H1 (cell line): Measurements from ENCODE around the gene ZNF716. TPM values are rescaled to one million over a fixed set of nuclear protein-coding genes. Genes with fewer than 3 reads are reported as not detected.

Experiments
- CTCF ChIA-PET: fragments of 300-600 bp; sonication (Branson Sonifier 250); formaldehyde crosslinking; loops from one replicate; lab custom pipeline; 2021; ENCODE audit not compliant: partially characterized antibody; lab: Charles Lee
- POLR2A ChIA-PET: fragments of 300-600 bp; sonication (Branson Sonifier 250); formaldehyde crosslinking; loops from one replicate; lab custom pipeline; 2021; ENCODE audit warnings: inconsistent platforms; ENCODE audit not compliant: partially characterized antibody; lab: Charles Lee
- DNase-seq, 2 experiments: peaks; one replicate each; pipeline versions ENCODE4 v3.0.0 to v3.0.0-alpha.2; 2010 to 2022; ENCODE audit warnings: low spot score in 2 of 2, low read depth in 1 of 2, mixed read lengths in 1 of 2
- FAIRE-seq: peaks from 2 replicates; lab custom pipeline; 2011; peaks lifted over from hg19 to GRCh38; lab: Jason Lieb, UNC
- H2AFZ ChIP-seq: 2 replicates; pipeline ENCODE4 v1.8.1; 2012; ENCODE audit warnings: low read length, inconsistent platforms
- H2AK5ac ChIP-seq: 2 replicates; pipeline ENCODE4 v1.6.1; 2013; ENCODE audit warnings: low read depth, low read length
- H2BK120ac ChIP-seq: replicated peaks from 2 replicates; pipeline ENCODE3; 2013; ENCODE audit warnings: low read depth, low read length, inconsistent platforms
- H2BK12ac ChIP-seq: 2 replicates; pipeline ENCODE4 v1.6.1; 2013; ENCODE audit warnings: low read depth, low read length
- H2BK15ac ChIP-seq: 2 replicates; pipeline ENCODE4 v1.6.1; 2013; ENCODE audit warnings: low read length
- H2BK20ac ChIP-seq: 2 replicates; pipeline ENCODE4 v1.6.1; 2013; ENCODE audit warnings: low read length
- H2BK5ac ChIP-seq: 2 replicates; pipeline ENCODE4 v1.6.1; 2013; ENCODE audit warnings: low read depth, low read length
- H3K14ac ChIP-seq: 2 replicates; pipeline ENCODE4 v1.6.1; 2013; ENCODE audit warnings: inconsistent platforms; ENCODE audit not compliant: insufficient read length
- H3K18ac ChIP-seq: 2 replicates; pipeline ENCODE4 v1.6.1; 2013; ENCODE audit warnings: low read length; ENCODE audit errors: extremely low read depth
- H3K23ac ChIP-seq: 2 replicates; pipeline ENCODE4 v1.6.1; 2013; ENCODE audit warnings: inconsistent platforms; ENCODE audit not compliant: insufficient read length
- H3K23me2 ChIP-seq: 2 replicates; pipeline ENCODE4 v1.6.1; 2013; ENCODE audit warnings: low read depth, low read length
- H3K27ac ChIP-seq: 2 replicates; pipeline ENCODE4 v1.6.1; 2011; ENCODE audit warnings: low read depth, low read length, inconsistent platforms
- H3K27me3 ChIP-seq, 4 experiments: replicated peaks in 1 of 4; 1 replicate in 1 of 4; 2 replicates in 3 of 4; pipeline versions ENCODE4 v1.6.1 to v1.8.1; 2011 to 2013; ENCODE audit warnings: low read length in 3 of 4, mild to moderate bottlenecking in 3 of 4, inconsistent platforms in 2 of 4, mixed read lengths in 2 of 4, moderate library complexity in 1 of 4; ENCODE audit not compliant: control insufficient read depth in 3 of 4, insufficient read depth in 3 of 4; ENCODE audit errors: extremely low read depth in 1 of 4
- H3K36me3 ChIP-seq, 4 experiments: 2 replicates each; pipeline versions ENCODE4 v1.6.1 to v1.8.1; 2011 to 2013; ENCODE audit warnings: mild to moderate bottlenecking in 4 of 4, low read length in 3 of 4, moderate library complexity in 2 of 4, control low read depth in 1 of 4, inconsistent platforms in 1 of 4; ENCODE audit not compliant: insufficient read depth in 4 of 4, control insufficient read depth in 2 of 4
- H3K4ac ChIP-seq: replicated peaks from 2 replicates; pipeline ENCODE3; 2013; ENCODE audit warnings: low read length, low read depth, mixed read lengths, inconsistent platforms; ENCODE audit not compliant: insufficient read length
- H3K4me1 ChIP-seq, 4 experiments: replicated peaks in 1 of 4; 1 replicate in 1 of 4; 2 replicates in 3 of 4; pipeline versions ENCODE4 v1.6.1 to v1.8.1; 2011 to 2013; ENCODE audit warnings: low read length in 3 of 4, inconsistent platforms in 2 of 4, mixed read lengths in 1 of 4; ENCODE audit not compliant: insufficient read depth in 4 of 4, control insufficient read depth in 3 of 4
- H3K4me2 ChIP-seq, 2 experiments: 2 replicates each; pipeline versions ENCODE4 v1.6.1 to v1.8.1; 2011 to 2013; ENCODE audit warnings: low read depth in 2 of 2, low read length in 2 of 2, control low read depth in 1 of 2, inconsistent platforms in 1 of 2, mild to moderate bottlenecking in 1 of 2; ENCODE audit not compliant: insufficient read depth in 1 of 2
- H3K4me3 ChIP-seq, 4 experiments: fragments of 200-600, 300-600 bp in 1 of 4; sonication (generic), shearing (Covaris generic), sonication (Bioruptor Twin) in 1 of 4; 2 replicates each; pipeline versions ENCODE4 v1.5.1 to v1.8.1; 2011 to 2016; ENCODE audit warnings: low read length in 4 of 4, low read depth in 3 of 4, control low read depth in 2 of 4, inconsistent platforms in 2 of 4, mild to moderate bottlenecking in 2 of 4, mixed read lengths in 1 of 4, moderate library complexity in 1 of 4; ENCODE audit not compliant: insufficient read depth in 2 of 4; ENCODE audit errors: extremely low read depth in 1 of 4
- H3K56ac ChIP-seq: replicated peaks from 2 replicates; pipeline ENCODE3; 2013; ENCODE audit warnings: low read depth, mild to moderate bottlenecking, mixed read lengths, low read length, inconsistent platforms; ENCODE audit not compliant: insufficient read length
- H3K79me1 ChIP-seq: 2 replicates; pipeline ENCODE4 v1.6.1; 2013; ENCODE audit warnings: low read depth, low read length, control low read depth
- H3K79me2 ChIP-seq, 2 experiments: 2 replicates each; pipeline versions ENCODE4 v1.6.1 to v1.8.1; 2012 to 2013; ENCODE audit warnings: low read length in 2 of 2, mild to moderate bottlenecking in 2 of 2, inconsistent platforms in 1 of 2; ENCODE audit not compliant: insufficient read depth in 2 of 2, control insufficient read depth in 1 of 2
- H3K9ac ChIP-seq, 4 experiments: replicated peaks in 1 of 4; 1 replicate in 1 of 4; 2 replicates in 3 of 4; pipeline versions ENCODE4 v1.6.1 to v1.8.1; 2011 to 2013; ENCODE audit warnings: low read depth in 3 of 4, low read length in 3 of 4, control low read depth in 2 of 4, mild to moderate bottlenecking in 2 of 4, moderate library complexity in 2 of 4, inconsistent platforms in 1 of 4; ENCODE audit errors: extremely low read depth in 1 of 4
- H3K9me3 ChIP-seq, 2 experiments: 2 replicates each; pipeline versions ENCODE4 v1.6.1 to v1.8.1; 2012 to 2013; ENCODE audit warnings: mild to moderate bottlenecking in 2 of 2, moderate library complexity in 2 of 2, control low read depth in 1 of 2, inconsistent platforms in 1 of 2, low read depth in 1 of 2, low read length in 1 of 2, mixed read lengths in 1 of 2; ENCODE audit not compliant: insufficient read depth in 2 of 2
- H4K20me1 ChIP-seq, 2 experiments: replicated peaks in 1 of 2; 2 replicates each; pipeline versions ENCODE3 to v1.8.1; 2011 to 2013; ENCODE audit warnings: inconsistent platforms in 2 of 2, low read length in 2 of 2, mild to moderate bottlenecking in 1 of 2; ENCODE audit not compliant: insufficient read depth in 2 of 2, control insufficient read depth in 1 of 2
- H4K5ac ChIP-seq: 2 replicates; pipeline ENCODE4 v1.6.1; 2013; ENCODE audit warnings: low read length, low read depth, mixed read lengths, inconsistent platforms; ENCODE audit not compliant: insufficient read length
- H4K8ac ChIP-seq: 2 replicates; pipeline ENCODE4 v1.8.0; 2013; ENCODE audit warnings: mild to moderate bottlenecking, moderate library complexity, low read length, inconsistent platforms; ENCODE audit not compliant: insufficient read depth; ENCODE audit errors: extremely low read depth
- H4K91ac ChIP-seq: replicated peaks from 2 replicates; pipeline ENCODE3; 2013; ENCODE audit warnings: low read length, mixed read lengths, inconsistent platforms; ENCODE audit not compliant: insufficient read length
- BACH1 ChIP-seq: IDR thresholded peaks from 2 replicates; pipeline ENCODE4 v1.6.1; 2012; ENCODE audit warnings: low read length, improper control_type of control experiment
- CBX5 ChIP-seq: fragments of 300-800, 300-1000 bp; sonication (generic); IDR thresholded peaks from 2 replicates; pipeline ENCODE4 v1.7.1; 2016; ENCODE audit warnings: antibody characterized with exemption, low read length, low read depth
- CTBP2 ChIP-seq: IDR thresholded peaks from 2 replicates; pipeline ENCODE4 v1.7.0; 2011; ENCODE audit warnings: borderline replicate concordance, mild to moderate bottlenecking, moderate library complexity, mixed read lengths, low read length; ENCODE audit not compliant: insufficient read depth, insufficient read length
- GTF2F1 ChIP-seq: IDR thresholded peaks from 2 replicates; pipeline ENCODE4 v1.6.1; 2012; ENCODE audit warnings: low read depth, low read length, improper control_type of control experiment, borderline replicate concordance
- HDAC6 ChIP-seq: IDR thresholded peaks from one replicate; pipeline ENCODE4 v1.7.1; 2012; ENCODE audit warnings: low read depth, mild to moderate bottlenecking, inconsistent platforms, low read length, moderate library complexity
- KDM5A ChIP-seq: fragments of 200-600 bp; IDR thresholded peaks from 2 replicates; pipeline ENCODE4 v1.7.1; 2012; ENCODE audit warnings: mild to moderate bottlenecking, low read length, inconsistent platforms, mixed read lengths
- POLR2A ChIP-seq, 2 experiments: IDR thresholded peaks; 1 replicate in 1 of 2; 2 replicates in 1 of 2; pipeline ENCODE4 v1.6.1; 2011; ENCODE audit warnings: low read depth in 2 of 2, low read length in 2 of 2, mild to moderate bottlenecking in 2 of 2; ENCODE audit errors: control extremely low read depth in 1 of 2
- POU5F1 ChIP-seq: IDR thresholded peaks from 2 replicates; pipeline ENCODE4 v1.6.1; 2011; ENCODE audit warnings: low read depth, mild to moderate bottlenecking, low read length, moderate library complexity
- RNF2 ChIP-seq: fragments of 200-900, 300-1000 bp; sonication (generic); IDR thresholded peaks from 2 replicates; pipeline ENCODE4 v1.7.1; 2016; ENCODE audit warnings: borderline replicate concordance, low read depth, mild to moderate bottlenecking, antibody characterized with exemption, low read length; ENCODE audit not compliant: poor library complexity, severe bottlenecking; ENCODE audit errors: missing control alignments
- SIN3A ChIP-seq, 2 experiments: IDR thresholded peaks in 1 of 2; conservative IDR thresholded peaks in 1 of 2; 2 replicates each; pipeline ENCODE4 v1.6.1; 2011 to 2012; ENCODE audit warnings: low read length in 2 of 2, improper control_type of control experiment in 1 of 2, low read depth in 1 of 2, mild to moderate bottlenecking in 1 of 2
- TBP ChIP-seq: IDR thresholded peaks from 2 replicates; pipeline ENCODE4 v1.6.1; 2011; ENCODE audit warnings: low read depth, low read length, improper control_type of control experiment
- WGBS, 2 experiments: shearing (Covaris generic) in 1 of 2; methylation state at CpG; one replicate each; pipeline versions ENCODE4 v1.1.6 to v1.1.7; 2013 to 2015; ENCODE audit warnings: low lambda C conversion rate in 2 of 2, mixed read lengths in 2 of 2, inconsistent platforms in 1 of 2, low coverage in 1 of 2, missing lambda C conversion rate in 1 of 2; ENCODE audit not compliant: insufficient replicate concordance in 2 of 2, insufficient coverage in 1 of 2, insufficient read length in 1 of 2; ENCODE audit errors: extremely low coverage in 1 of 2, missing lambda C conversion rate in 1 of 2; 5-methylcytosine and 5-hydroxymethylcytosine counted together
- polyA plus RNA-seq, 7 experiments: library from polyadenylated mRNA; depleted of rRNA in 3 of 7; stranded (reverse) in 5 of 7; unstranded in 2 of 7; fragments of >200 nt in 5 of 7; fragments of 200-250 nt in 2 of 7; gene quantifications; 1 replicate in 5 of 7; 2 replicates in 1 of 7; 4 replicates in 1 of 7; pipeline versions ENCODE4 v1.2.1 to v1.2.3, GENCODE V29; 2011 to 2013; ENCODE audit warnings: missing spikeins in 2 of 7, mixed read lengths in 2 of 7
- total RNA-seq: library from RNA; stranded (reverse); fragmentation: NEBNext Ultra II Directional; extraction: Animal tissue kit (Norgen Biotek cat#: 25700); gene quantifications from 2 replicates; pipeline ENCODE4 v1.2.1, GENCODE V29; 2021
- TF ChIP-seq, protein P1 (sequence below): IDR thresholded peaks from 2 replicates; pipeline ENCODE4 v1.6.1; 2011; ENCODE audit warnings: low read depth, mild to moderate bottlenecking, low read length; ENCODE audit not compliant: insufficient read depth

Gene ZNF716
- total and polyA plus RNA-seq, 2 of the 8 experiments (the other 6 are each of a cell fraction or from before 2014, with no cell fraction given): not detected

DNA sequence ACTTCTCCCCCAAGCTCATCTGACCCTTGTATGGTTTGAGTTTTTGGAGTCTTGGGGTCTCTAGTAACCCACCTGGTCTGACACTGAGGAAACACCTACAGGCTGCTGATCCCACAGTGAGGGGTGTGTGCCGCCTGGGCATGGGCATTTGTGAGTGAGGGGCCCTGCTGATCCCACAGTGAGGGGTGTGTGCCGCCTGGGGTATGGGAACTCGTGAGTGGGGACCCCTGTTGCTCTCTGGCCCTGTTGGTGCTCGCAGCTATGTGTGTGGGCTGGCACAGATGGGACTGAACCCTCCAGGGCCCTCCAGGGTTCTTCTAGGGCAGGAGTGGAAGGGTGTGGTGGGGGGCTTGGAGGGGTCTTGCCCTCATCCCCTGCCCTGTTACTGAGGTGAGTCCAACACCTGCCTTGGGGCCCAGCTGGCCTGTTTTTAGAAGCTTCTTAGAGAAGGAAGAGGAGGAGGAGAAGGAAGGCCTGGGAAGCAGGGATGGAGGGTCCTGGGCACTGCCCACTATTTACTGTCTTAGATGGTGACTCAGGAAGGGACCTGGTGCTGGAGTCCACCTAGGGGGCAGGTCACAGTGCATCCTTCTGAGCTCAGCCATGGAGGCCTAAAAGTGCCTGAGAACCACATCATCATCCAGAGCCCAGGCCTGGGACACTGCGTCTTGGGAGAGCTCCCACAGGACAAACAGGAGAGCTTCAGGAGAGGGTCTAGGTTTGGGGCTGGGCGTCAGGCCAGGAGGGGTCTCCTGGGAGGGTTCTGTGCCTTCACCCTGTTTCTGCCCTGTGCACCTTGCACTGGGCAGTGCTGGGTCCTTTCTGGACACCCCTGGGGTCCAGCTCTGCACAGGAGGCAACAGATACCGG, 36.2 kb upstream of the ZNF716 start:
- H3K18ac ChIP-seq: no peak overlapping the region
- no peak for TF ChIP-seq SIN3A (conservative IDR thresholded peaks at IDR 0.05 in 1 of 2, IDR thresholded peaks at IDR 0.05 in 1 of 2; ENCODE audit: low read depth in 1 of 2, low read length in 2 of 2)
- TF ChIP-seq POU5F1: no peak
- no peak for TF ChIP-seq GTF2F1
- TF ChIP-seq HDAC6: no peak
- no peak for TF ChIP-seq BACH1
- TF ChIP-seq, protein P1, sequence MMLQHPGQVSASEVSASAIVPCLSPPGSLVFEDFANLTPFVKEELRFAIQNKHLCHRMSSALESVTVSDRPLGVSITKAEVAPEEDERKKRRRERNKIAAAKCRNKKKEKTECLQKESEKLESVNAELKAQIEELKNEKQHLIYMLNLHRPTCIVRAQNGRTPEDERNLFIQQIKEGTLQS: no peak
- TF ChIP-seq CTBP2: no peak
- TF ChIP-seq TBP: no peak
- no peak for TF ChIP-seq CBX5
- TF ChIP-seq POLR2A (IDR thresholded peaks at IDR 0.05; ENCODE audit: control extremely low read depth in 1 of 2, low read depth in 2 of 2, low read length in 2 of 2): no peak
- TF ChIP-seq RNF2: no peak
- no peak for TF ChIP-seq KDM5A

More for the DNA sequence above, 36.2 kb upstream of the ZNF716 start:
- H3K23ac ChIP-seq: no peak overlapping the region
- H3K9me3 ChIP-seq: peaks cover 73 to 95% of the 10 kb centered on the region in 2 experiments
- H2BK15ac ChIP-seq: no peak overlapping the region
- no peaks in the 10 kb centered on the region for H3K23me2 ChIP-seq
- H3K4me3 ChIP-seq: no peak overlapping the region
- H4K5ac ChIP-seq: no peak overlapping the region
- no peak overlapping the region for H2AK5ac ChIP-seq
- no peaks in the 10 kb centered on the region for H3K4me1 ChIP-seq
- H3K36me3 ChIP-seq: no peaks in the 10 kb centered on the region
- FAIRE-seq (no peak), DNase-seq (no peak)
- H3K4me2 ChIP-seq: no peak overlapping the region
- no peaks in the 10 kb centered on the region for H3K79me2 ChIP-seq
- H2BK20ac ChIP-seq: no peak overlapping the region
- no peak overlapping the region for H2AFZ ChIP-seq
- H3K14ac ChIP-seq: no peak overlapping the region
- no peak overlapping the region for H2BK120ac ChIP-seq
- H3K9ac ChIP-seq: no peak overlapping the region
- no peaks in the 10 kb centered on the region for H3K27me3 ChIP-seq
- no peak overlapping the region for H3K56ac ChIP-seq
- no peak overlapping the region for H4K8ac ChIP-seq
- H4K20me1 ChIP-seq: no peaks in the 10 kb centered on the region
- CTCF ChIA-PET: no interaction called here
- H4K91ac ChIP-seq: no peak overlapping the region
- WGBS, 2 experiments: 77% methylated on average over 5 of the region's 7 CpGs; no CpG with 5 or more reads in 1 of the 2 experiments
- H3K4ac ChIP-seq: no peak overlapping the region
- no peak overlapping the region for H3K27ac ChIP-seq
- no peak overlapping the region for H2BK12ac ChIP-seq
- H3K79me1 ChIP-seq: no peaks in the 10 kb centered on the region
- H2BK5ac ChIP-seq: no peak overlapping the region
- POLR2A ChIA-PET: no interaction called here
